ENCODE measurements around the gene UBE2D1.

Gene UBE2D1

GRCh38 chr10:58304099-58304633 is 30.6 kb upstream of the UBE2D1 start:
- no peak for DNase-seq (ENCODE audit: extremely low spot score)
- no peak for TF ChIP-seq CTCF (IDR thresholded peaks at IDR 0.05; ENCODE audit: control extremely low read depth, extremely low read depth, low read depth, missing control alignments)
- ChIA-PET CTCF (interaction anchor here (0.6 to 1.4 kb wide), 7 partner anchors 8 to 105 kb away, joined by 3 to 4 read pairs (median 3); partner anchors contain the start of gene TFAM), POLR2A (no interaction called here)

- POLR2A ChIA-PET = no interaction called here
- CTCF ChIA-PET = interaction anchor here (1.3 to 1.4 kb wide), 3 partner anchors 15 to 153 kb away, joined by 3 to 4 read pairs (median 4); no protein-coding TSS in a partner anchor
- DNase-seq (ENCODE audit: extremely low spot score) = no peak
- no peak for TF ChIP-seq CTCF (IDR thresholded peaks at IDR 0.05; ENCODE audit: control extremely low read depth, extremely low read depth, low read depth, missing control alignments)
Measured at GRCh38 chr10:58305821-58306220, 29.0 kb upstream of the UBE2D1 start.

GRCh38 chr10:58307676-58308075 is 27.1 kb upstream of the UBE2D1 start:
- CTCF ChIA-PET = interaction anchor here (0.7 to 2.0 kb wide), 8 partner anchors 8 to 130 kb away, joined by 3 to 11 read pairs (median 4); partner anchors contain the start of gene TFAM
- no peak for DNase-seq (ENCODE audit: extremely low spot score)
- POLR2A ChIA-PET = no interaction called here
- TF ChIP-seq CTCF (IDR thresholded peaks at IDR 0.05; ENCODE audit: control extremely low read depth, extremely low read depth, low read depth, missing control alignments) = no peak

- CTCF ChIA-PET = interaction anchor here (0.9 to 3.5 kb wide), 4 partner anchors 11 to 130 kb away, joined by 3 to 22 read pairs (median 3); no protein-coding TSS in a partner anchor
Measured at GRCh38 chr10:58311026-58311425, 23.8 kb upstream of the UBE2D1 start.

GRCh38 chr10:58316874-58317273 is 17.9 kb upstream of the UBE2D1 start:
- CTCF ChIA-PET = interaction anchor here (1.7 kb wide), 1 partner anchor 18 kb away, joined by 10 read pairs; no protein-coding TSS in a partner anchor
- TF ChIP-seq CTCF (IDR thresholded peaks at IDR 0.05; ENCODE audit: control extremely low read depth, extremely low read depth, low read depth, missing control alignments) = no peak
- POLR2A ChIA-PET = no interaction called here
- no peak for DNase-seq (ENCODE audit: extremely low spot score)

More at GRCh38 chr10:58311026-58311425, 23.8 kb upstream of the UBE2D1 start:
- no peak for TF ChIP-seq CTCF (IDR thresholded peaks at IDR 0.05; ENCODE audit: control extremely low read depth, extremely low read depth, low read depth, missing control alignments)
- no peak for DNase-seq (ENCODE audit: extremely low spot score)
- POLR2A ChIA-PET = no interaction called here

- POLR2A ChIA-PET = no interaction called here
- TF ChIP-seq CTCF (IDR thresholded peaks at IDR 0.05; ENCODE audit: control extremely low read depth, extremely low read depth, low read depth, missing control alignments) = no peak
- CTCF ChIA-PET = interaction anchor here (1.0 kb wide), 1 partner anchor 19 kb away, joined by 3 read pairs; no protein-coding TSS in a partner anchor
- no peak for DNase-seq (ENCODE audit: extremely low spot score)
Measured at GRCh38 chr10:58318346-58318745, 16.5 kb upstream of the UBE2D1 start.
